Activated T-cell treated with anti-CD3 and anti-CD28 coated beads, Interleukin-2, amount 50 U/mL, for 24 hours (primary cell): ENCODE results near the gene NRG2.

Experiments
- DNase-seq: peaks from one replicate; pipeline ENCODE4 v3.0.0-alpha.2; 2020
- H3K27ac Mint-ChIP-seq: 2 replicates; pipeline ENCODE4 v1.8.0; 2020; ENCODE audit warnings: mild to moderate bottlenecking, mixed read lengths
- H3K27me3 Mint-ChIP-seq: 2 replicates; pipeline ENCODE4 v1.8.0; 2020; ENCODE audit warnings: mixed read lengths
- H3K36me3 Mint-ChIP-seq: 2 replicates; pipeline ENCODE4 v1.8.0; 2020; ENCODE audit warnings: low read depth, mixed read lengths
- H3K4me1 Mint-ChIP-seq: 2 replicates; pipeline ENCODE4 v1.8.0; 2020; ENCODE audit warnings: low read depth, mixed read lengths
- H3K4me3 Mint-ChIP-seq: 2 replicates; pipeline ENCODE4 v1.8.0; 2020; ENCODE audit warnings: mild to moderate bottlenecking, moderate library complexity, mixed read lengths
- H3K9me3 Mint-ChIP-seq: 2 replicates; pipeline ENCODE4 v1.8.0; 2020; ENCODE audit warnings: mixed read lengths

Gene NRG2

DNA sequence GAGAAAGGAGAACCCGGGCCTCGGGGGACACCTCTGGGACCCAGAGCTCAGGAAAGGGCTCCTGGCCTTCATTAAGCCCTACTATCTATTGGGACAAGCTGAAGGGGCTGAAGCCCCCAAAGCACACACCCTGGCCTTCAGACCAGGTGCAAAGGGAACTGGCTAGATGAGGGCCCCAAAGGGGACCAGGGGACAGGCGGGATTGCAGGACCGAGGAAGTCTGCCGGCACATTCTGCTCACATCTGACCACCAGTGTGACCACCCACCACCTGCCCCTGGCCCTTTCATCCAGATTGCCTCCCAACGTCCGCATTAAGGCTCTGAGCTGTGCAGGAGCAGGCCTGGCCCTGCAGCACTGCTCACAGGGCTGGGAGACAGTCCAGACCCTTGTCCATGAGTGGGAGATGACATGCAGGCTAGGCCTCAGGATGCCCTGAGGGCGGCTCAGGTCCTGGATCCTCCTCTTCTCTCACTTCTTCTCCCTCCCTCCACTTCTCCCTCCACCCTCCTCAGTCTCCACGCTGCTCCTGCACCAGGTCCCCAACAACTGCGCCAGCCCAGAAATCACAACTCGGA, 228.3 kb downstream of the NRG2 start:
- peaks cover 5% of the 10 kb centered on the region for H3K9me3 Mint-ChIP-seq
- DNase-seq, result no peak
- no peak overlapping the region for H3K27ac Mint-ChIP-seq
- H3K36me3 Mint-ChIP-seq, result no peaks in the 10 kb centered on the region
- H3K27me3 Mint-ChIP-seq, result peaks cover 2% of the 10 kb centered on the region
- H3K4me3 Mint-ChIP-seq, result no peak overlapping the region
- H3K4me1 Mint-ChIP-seq, result no peaks in the 10 kb centered on the region

DNA sequence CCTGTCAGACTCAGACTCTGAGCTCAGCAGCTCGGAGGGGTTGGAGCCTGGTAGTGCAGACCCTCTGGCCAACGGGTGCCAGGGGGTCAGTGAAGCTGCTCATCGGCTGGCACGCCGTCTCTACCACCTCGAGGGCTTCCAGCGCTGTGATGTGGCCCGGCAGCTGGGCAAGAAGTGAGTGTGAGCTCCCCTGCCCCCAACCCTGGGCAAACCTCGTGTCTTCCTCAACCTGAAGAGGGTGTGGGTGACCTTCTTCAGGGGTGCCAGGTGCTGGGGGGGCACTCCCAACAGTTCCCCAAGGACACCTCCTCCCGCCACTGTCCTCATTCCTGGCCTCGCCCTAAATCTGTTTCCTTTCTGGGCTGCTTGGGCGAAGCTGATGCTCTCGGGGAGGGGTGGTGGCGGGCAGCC, 228.9 kb downstream of the NRG2 start:
- no peaks in the 10 kb centered on the region for H3K27me3 Mint-ChIP-seq

DNA sequence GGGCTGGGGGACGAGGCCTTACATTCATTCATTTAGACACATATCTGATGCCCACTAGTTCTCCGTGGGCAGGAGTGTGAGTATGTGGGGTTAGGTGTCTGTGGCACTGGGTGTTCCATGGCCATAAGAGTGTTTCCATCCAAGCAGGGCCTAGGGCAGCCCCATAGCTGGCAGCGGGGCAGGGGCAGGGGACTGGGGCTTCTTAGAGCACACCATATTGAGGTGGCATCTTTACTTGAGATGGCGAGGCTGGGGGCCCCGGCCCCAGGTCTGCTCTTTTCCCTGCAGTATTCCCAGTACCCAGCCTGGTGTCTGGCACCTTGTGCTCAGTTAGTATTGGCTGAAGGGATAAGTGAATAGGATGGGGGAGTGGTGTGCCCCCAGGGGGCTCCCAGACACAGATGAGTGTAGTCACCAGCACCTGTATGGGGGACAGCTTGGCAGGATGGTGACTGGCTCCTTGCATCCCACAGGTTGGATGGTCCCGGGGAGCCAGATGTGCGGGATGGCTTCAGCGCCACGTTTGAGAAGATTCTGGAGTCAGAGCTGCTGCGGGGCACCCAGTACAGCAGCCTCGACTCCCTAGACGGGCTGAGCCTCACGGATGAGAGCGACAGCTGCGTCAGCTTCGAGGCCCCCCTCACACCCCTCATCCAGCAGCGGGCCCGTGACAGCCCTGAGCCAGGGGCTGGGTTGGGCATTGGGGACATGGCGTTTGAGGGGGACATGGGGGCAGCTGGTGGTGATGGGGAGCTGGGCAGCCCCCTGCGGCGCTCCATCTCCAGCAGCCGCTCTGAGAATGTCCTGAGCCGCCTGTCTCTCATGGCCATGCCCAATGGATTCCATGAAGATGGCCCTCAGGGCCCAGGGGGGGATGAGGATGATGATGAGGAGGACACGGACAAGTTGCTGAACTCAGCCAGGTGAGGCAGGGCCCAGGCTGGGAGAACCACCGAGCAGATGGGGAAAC, 230.0 kb downstream of the NRG2 start:
- Mint-ChIP-seq H3K27me3 (peaks cover 6% of the 10 kb centered on the region), H3K4me1 (no peaks in the 10 kb centered on the region), H3K9me3 (no peaks in the 10 kb centered on the region), H3K27ac (no peak overlapping the region), H3K36me3 (no peaks in the 10 kb centered on the region), H3K4me3 (no peak overlapping the region)
- DNase-seq, result no peak

More for the DNA sequence above, 228.9 kb downstream of the NRG2 start:
- Mint-ChIP-seq H3K4me1 (no peaks in the 10 kb centered on the region), H3K36me3 (no peaks in the 10 kb centered on the region), H3K27ac (no peak overlapping the region), H3K9me3 (peaks cover 5% of the 10 kb centered on the region), H3K4me3 (no peak overlapping the region)
- no peak for DNase-seq

- H3K4me3 Mint-ChIP-seq, result no peak overlapping the region
- peaks cover 6% of the 10 kb centered on the region for H3K27me3 Mint-ChIP-seq
- no peaks in the 10 kb centered on the region for H3K4me1 Mint-ChIP-seq
- no peak overlapping the region for H3K27ac Mint-ChIP-seq
- H3K9me3 Mint-ChIP-seq, result no peaks in the 10 kb centered on the region
- no peak for DNase-seq
- no peaks in the 10 kb centered on the region for H3K36me3 Mint-ChIP-seq
Observed at GRCh38 chr5:139812323-139812722, 230.8 kb downstream of the NRG2 start.

DNA sequence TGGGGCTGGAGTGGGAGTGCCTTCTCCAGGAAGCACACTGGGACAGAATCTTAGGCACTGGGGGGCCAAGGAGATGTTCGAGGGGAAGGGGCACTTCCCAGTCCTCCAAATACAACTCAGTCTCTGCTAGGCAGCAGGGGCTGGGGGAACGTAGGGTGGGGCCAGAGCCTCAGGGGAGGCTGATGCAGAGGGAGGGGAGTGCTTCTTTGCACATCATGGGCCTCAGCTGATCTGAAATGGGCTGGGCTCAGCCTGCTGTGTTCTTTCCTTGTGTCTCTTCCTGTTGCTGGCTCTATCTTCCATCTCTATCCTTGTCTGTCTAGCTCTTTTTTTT, 231.9 kb downstream of the NRG2 start:
- Mint-ChIP-seq H3K27ac (no peak overlapping the region), H3K9me3 (no peaks in the 10 kb centered on the region), H3K4me1 (no peaks in the 10 kb centered on the region), H3K36me3 (no peaks in the 10 kb centered on the region), H3K4me3 (no peak overlapping the region), H3K27me3 (peaks cover 6% of the 10 kb centered on the region)
- no peak for DNase-seq

- no peak for DNase-seq
- no peak overlapping the region for H3K27ac Mint-ChIP-seq
- H3K4me3 Mint-ChIP-seq, result no peak overlapping the region
- H3K9me3 Mint-ChIP-seq, result no peaks in the 10 kb centered on the region
- H3K36me3 Mint-ChIP-seq, result no peaks in the 10 kb centered on the region
- peaks cover 6% of the 10 kb centered on the region for H3K27me3 Mint-ChIP-seq
- H3K4me1 Mint-ChIP-seq, result no peaks in the 10 kb centered on the region
Observed at GRCh38 chr5:139810341-139811273, 232.5 kb downstream of the NRG2 start.

DNA sequence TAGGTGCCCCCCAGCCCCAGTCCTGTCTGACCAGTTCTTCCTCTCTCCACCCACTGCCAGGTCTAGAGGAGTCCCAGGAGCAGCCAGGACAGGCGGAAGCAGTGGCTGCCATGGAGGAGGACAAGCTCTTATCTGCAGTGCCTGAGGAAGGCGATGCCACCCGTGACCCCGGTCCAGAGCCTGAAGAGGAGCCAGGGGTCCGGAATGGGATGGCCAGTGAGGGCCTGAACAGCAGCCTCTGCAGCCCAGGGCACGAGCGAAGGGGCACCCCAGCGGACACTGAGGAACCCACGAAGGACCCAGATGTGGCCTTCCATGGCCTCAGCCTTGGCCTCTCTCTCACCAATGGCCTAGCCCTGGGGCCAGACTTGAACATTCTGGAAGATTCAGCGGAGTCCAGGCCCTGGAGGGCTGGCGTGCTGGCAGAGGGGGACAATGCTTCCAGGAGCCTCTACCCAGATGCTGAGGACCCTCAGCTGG, 233.7 kb downstream of the NRG2 start:
- no peaks in the 10 kb centered on the region for H3K9me3 Mint-ChIP-seq

GRCh38 chr5:139808481-139809330, 234.4 kb downstream of the NRG2 start:
- Mint-ChIP-seq H3K27me3 (peaks cover 16% of the 10 kb centered on the region), H3K36me3 (no peaks in the 10 kb centered on the region), H3K4me1 (no peaks in the 10 kb centered on the region), H3K9me3 (no peaks in the 10 kb centered on the region), H3K27ac (no peak overlapping the region), H3K4me3 (no peak overlapping the region)
- peak; percentile 45 for DNase-seq

More for the DNA sequence above, 233.7 kb downstream of the NRG2 start:
- H3K27ac Mint-ChIP-seq, result no peak overlapping the region
- DNase-seq, result no peak
- H3K36me3 Mint-ChIP-seq, result no peaks in the 10 kb centered on the region
- H3K27me3 Mint-ChIP-seq, result peaks cover 11% of the 10 kb centered on the region
- no peaks in the 10 kb centered on the region for H3K4me1 Mint-ChIP-seq
- H3K4me3 Mint-ChIP-seq, result no peak overlapping the region

DNA sequence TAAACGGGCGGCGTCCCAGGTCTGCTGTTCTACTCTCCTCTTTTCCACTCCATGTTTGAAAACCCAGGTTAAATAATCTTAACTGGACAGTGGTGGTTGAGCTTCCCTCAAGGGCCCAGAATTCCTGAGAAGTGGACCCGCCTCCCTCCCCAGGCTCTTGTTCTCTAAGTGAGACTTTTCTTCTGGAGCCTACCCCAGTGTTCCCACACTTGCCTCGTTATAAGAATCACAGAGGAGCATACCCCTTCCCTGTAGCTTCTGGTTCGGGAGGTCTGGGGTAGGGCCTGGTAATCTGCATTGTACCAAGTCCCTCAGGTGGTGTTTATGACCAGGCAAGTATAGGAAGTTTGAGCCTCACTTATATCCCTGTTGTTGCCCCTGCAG, 235.5 kb downstream of the NRG2 start:
- Mint-ChIP-seq H3K27me3 (peaks cover 19% of the 10 kb centered on the region), H3K27ac (no peak overlapping the region), H3K9me3 (no peaks in the 10 kb centered on the region), H3K4me3 (no peak overlapping the region), H3K36me3 (no peaks in the 10 kb centered on the region), H3K4me1 (no peaks in the 10 kb centered on the region)
- no peak for DNase-seq

DNA sequence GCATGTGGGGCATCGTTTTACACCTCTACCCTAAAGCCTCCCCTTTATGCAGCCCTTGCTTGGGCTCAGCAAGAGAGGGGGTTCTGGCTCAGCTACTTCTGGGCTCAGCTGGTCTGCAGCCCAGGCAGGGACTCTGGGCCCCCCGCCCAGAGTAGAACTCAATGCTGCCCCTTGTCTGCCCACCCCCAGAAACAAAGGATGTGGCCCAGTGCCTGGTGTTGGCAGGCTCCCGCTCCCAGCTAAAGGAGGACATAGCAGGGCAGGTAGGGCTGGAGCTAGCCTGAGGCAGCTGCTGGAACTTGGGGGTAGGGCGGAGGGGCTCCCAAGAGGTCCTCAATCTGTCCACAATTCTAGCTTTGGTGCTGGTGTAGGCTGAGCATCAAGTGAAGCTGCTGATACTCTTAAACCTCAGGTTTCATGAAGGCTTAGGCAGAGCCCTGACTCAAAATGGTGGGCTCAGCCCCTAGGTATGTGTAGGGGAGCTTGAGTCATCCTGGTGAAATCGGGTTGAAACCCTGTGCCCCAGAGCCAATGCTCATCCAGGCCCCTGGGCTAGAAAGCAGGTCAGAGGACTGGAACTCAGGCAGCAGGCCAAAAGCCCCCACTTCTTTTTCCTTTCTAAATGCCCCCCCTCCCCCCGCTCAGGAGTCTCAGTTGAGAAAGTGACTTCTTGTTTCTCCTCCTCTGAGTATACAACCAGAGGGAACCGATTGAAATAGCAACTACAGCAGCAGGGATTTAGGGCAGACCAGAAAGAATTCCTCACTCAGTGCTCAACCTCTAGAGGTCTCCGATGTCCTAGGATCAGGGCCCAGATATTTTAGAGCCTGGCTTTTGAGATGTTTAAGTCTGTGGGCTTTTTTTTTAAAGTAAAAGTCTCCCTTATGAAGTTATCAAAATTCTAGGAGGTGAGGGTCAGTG, 236.1 kb downstream of the NRG2 start:
- Mint-ChIP-seq H3K4me1 (no peaks in the 10 kb centered on the region), H3K4me3 (no peak overlapping the region), H3K36me3 (no peaks in the 10 kb centered on the region), H3K27ac (no peak overlapping the region), H3K9me3 (no peaks in the 10 kb centered on the region), H3K27me3 (peaks cover 24% of the 10 kb centered on the region)
- no peak for DNase-seq

- no peak for DNase-seq
- H3K4me3 Mint-ChIP-seq, result no peak overlapping the region
- H3K4me1 Mint-ChIP-seq, result no peaks in the 10 kb centered on the region
- H3K27me3 Mint-ChIP-seq, result peaks cover 33% of the 10 kb centered on the region
- no peak overlapping the region for H3K27ac Mint-ChIP-seq
- no peaks in the 10 kb centered on the region for H3K9me3 Mint-ChIP-seq
- H3K36me3 Mint-ChIP-seq, result no peaks in the 10 kb centered on the region
Observed at GRCh38 chr5:139806111-139806510, 237.0 kb downstream of the NRG2 start.

DNA sequence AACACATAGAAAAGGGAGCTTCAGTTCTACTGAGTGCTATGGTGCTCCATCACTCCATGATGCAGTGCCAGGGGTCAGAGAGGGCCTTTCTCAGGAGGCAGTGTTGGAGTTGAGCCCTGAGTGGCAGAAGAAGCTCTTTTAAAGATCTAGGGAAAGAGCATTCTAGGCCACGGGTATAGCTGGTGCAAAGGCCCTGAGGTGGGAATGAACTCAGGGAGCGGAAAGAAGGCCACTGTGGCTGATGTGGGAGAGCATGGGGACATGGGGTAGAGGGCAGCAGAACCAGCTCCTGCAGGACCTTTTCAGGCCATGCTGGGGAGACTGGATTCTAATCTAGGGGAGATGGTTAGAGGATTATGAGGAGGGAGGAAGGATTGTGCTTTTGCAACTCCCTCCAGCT, 237.6 kb downstream of the NRG2 start:
- H3K4me1 Mint-ChIP-seq, result no peaks in the 10 kb centered on the region
- H3K36me3 Mint-ChIP-seq, result no peaks in the 10 kb centered on the region
- DNase-seq, result no peak
- H3K27me3 Mint-ChIP-seq, result peaks cover 35% of the 10 kb centered on the region
- H3K4me3 Mint-ChIP-seq, result no peak overlapping the region
- no peaks in the 10 kb centered on the region for H3K9me3 Mint-ChIP-seq
- H3K27ac Mint-ChIP-seq, result no peak overlapping the region

DNA sequence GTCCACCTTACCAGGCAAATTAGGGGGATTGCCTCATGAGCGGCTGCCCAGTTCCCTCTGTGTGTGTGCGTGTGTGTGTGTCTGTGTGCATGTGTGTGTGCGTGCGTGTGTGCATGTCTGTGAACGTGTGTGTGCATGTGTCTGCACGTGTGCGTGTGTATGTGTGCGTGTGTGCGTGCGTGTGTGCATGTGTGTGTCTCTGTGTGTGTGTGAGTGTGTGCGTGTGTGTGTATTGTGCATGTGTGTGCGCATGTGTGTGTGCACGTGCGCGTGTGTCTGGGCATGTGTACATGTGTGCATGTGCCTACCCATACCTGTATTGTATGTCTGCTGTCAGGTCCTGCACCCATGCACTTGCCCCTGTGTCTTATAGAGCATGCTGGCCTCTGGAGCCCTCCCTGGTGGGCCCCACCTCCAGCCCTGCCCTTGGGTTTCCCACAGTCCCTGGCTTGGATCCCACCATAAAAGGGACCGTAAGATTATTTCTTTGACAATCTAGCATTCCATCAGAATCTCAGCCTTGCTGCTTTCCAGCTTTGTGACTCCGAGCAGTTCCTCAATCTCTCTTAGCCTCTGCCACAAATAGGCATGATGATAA, 238.2 kb downstream of the NRG2 start:
- no peaks in the 10 kb centered on the region for H3K36me3 Mint-ChIP-seq
- no peak overlapping the region for H3K27ac Mint-ChIP-seq
- H3K27me3 Mint-ChIP-seq, result peaks cover 41% of the 10 kb centered on the region
- H3K4me1 Mint-ChIP-seq, result no peaks in the 10 kb centered on the region
- no peaks in the 10 kb centered on the region for H3K9me3 Mint-ChIP-seq
- no peak overlapping the region for H3K4me3 Mint-ChIP-seq
- DNase-seq, result no peak
